Ovary (tissue), 9 donors: ENCODE measurements around the gene DESI2. TPM values are rescaled to one million over a fixed set of nuclear protein-coding genes. Genes with fewer than 3 reads are reported as not detected.

ENCODE experiments used
- DNase-seq, 5 donors: peaks; one replicate each; pipeline ENCODE4 v3.0.0-alpha.2; 2019 to 2020
- H3K27ac ChIP-seq, 2 donors: fragments of 200-600 bp; one replicate each; pipeline versions ENCODE4 v1.5.1 to v1.8.0; 2019 to 2022
- H3K27me3 ChIP-seq: fragments of 200-600 bp; one replicate; pipeline ENCODE4 v1.8.0; 2022
- H3K36me3 ChIP-seq: fragments of 200-600 bp; sonication (generic); one replicate; pipeline ENCODE4 v1.5.1; 2019
- H3K4me1 ChIP-seq: one replicate; pipeline ENCODE4 v1.8.1; 2013; ENCODE audit warnings: mild to moderate bottlenecking, moderate library complexity; ENCODE audit not compliant: insufficient read depth
- H3K4me3 ChIP-seq: fragments of 200-600 bp; sonication (generic); one replicate; pipeline ENCODE4 v1.5.1; 2017
- H3K9me3 ChIP-seq, 2 donors: fragments of 200-600 bp in 1 of 2; sonication (generic) in 1 of 2; one replicate each; pipeline versions ENCODE4 v1.5.1 to v1.8.1; 2013 to 2019; ENCODE audit warnings: mild to moderate bottlenecking in 1 of 2, moderate library complexity in 1 of 2
- EP300 ChIP-seq: sonication (generic); formaldehyde crosslinking; IDR thresholded peaks from one replicate; pipeline ENCODE4 v1.6.1; 2017; ENCODE audit warnings: antibody characterized with exemption
- POLR2A ChIP-seq: fragments of 450-650 bp; IDR thresholded peaks from one replicate; pipeline ENCODE4 v1.6.1; 2017; ENCODE audit warnings: antibody characterized with exemption, mild to moderate bottlenecking, moderate library complexity
- WGBS, 3 donors: extraction: QIAGEN DNeasy Blood & Tissue Kit in 1 of 3; methylation state at CpG; one replicate each; pipeline versions ENCODE4 v1.1.5 to v1.1.7; 2013 to 2017; 5-methylcytosine and 5-hydroxymethylcytosine counted together
- intact Hi-C, 4 donors: fragments of 100-400 bp; cut with DNase I; formaldehyde crosslinking; loops; one replicate each; pipeline versions ENCODE4 v1.11.0 to v1.15.1; 2022 to 2023
- polyA plus RNA-seq, 2 donors: library from polyadenylated mRNA; stranded (reverse); fragments of 200-250 nt in 1 of 2; fragments of 350-450 nt in 1 of 2; fragmentation: Illumina TruSeq in 1 of 2; extraction: RNeasy Lipid Tissue Mini Kit (QIAGEN cat#74804) in 1 of 2; gene quantifications; one replicate each; pipeline ENCODE4 v1.2.3, GENCODE V29; 2013 to 2014
- total RNA-seq, 7 donors: library from RNA; depleted of rRNA in 2 of 7; stranded (reverse); fragments of >200 nt in 2 of 7; fragmentation: NEBNext Ultra II Directional in 3 of 7; extraction: Animal tissue kit (Norgen Biotek cat#: 25700) in 3 of 7; gene quantifications; one replicate each; pipeline versions ENCODE4 v1.1.0 to v1.2.4, GENCODE V29; 2016 to 2023
- TF ChIP-seq, protein P1 (sequence below), 3 donors: fragments of 450-650 bp in 2 of 3; fragments of 200-600 bp in 1 of 3; IDR thresholded peaks; one replicate each; pipeline versions ENCODE4 v1.5.1 to v1.8.0; 2016 to 2022; ENCODE audit warnings: antibody characterized with exemption in 3 of 3, mild to moderate bottlenecking in 1 of 3
- donor health status: DM: no; HTN: no; CAD: no; lungs with moderate emphysema.
- donor health status: DM: no; HTN: no; CAD: no.
- donor health status: Bipolar disorder and iron deficiency.
- donor health status: DM: yes; HTN: yes; CAD: no.
- donor health status: DM: no; HTN: no; CAD: no.
- donor health status: DM: yes; HTN: yes; CAD: no.

The DESI2 gene
- total and polyA plus RNA-seq, 9 donors, result 12.5 to 33.4 (median 23.4) TPM

DNA sequence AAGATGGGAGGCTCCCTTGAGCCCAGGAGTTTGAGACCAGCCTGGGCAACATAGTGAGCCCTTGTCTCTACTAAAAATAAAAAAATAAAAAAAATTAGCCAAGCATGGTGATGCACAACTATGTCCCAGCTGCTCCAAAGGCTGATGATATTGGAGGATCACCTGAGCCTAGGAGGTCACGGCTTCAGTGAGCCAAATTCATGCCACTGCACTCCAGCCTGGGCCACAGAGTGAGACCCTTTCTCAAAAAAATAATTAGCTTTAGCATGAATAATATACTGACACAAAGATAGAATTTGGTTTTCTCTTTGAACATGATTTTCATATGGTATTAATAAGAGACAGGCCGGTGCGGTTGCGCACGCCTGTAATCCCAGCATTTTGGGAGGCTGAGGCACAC is 88.8 kb downstream of the DESI2 start:
- Histone ChIP-seq H3K27ac (no peak overlapping the region), H3K4me1 (no peaks in the 10 kb centered on the region), H3K4me3 (no peak overlapping the region), H3K36me3 (no peaks in the 10 kb centered on the region), H3K27me3 (no peaks in the 10 kb centered on the region), H3K9me3 (no peaks in the 10 kb centered on the region)
- DNase-seq, result no peak
- intact Hi-C loops, result no loop called here
- 89 to 97% (median 90%) methylated on average over 5 of the region's 5 CpGs for WGBS, 3 donors
- TF ChIP-seq, protein P1, sequence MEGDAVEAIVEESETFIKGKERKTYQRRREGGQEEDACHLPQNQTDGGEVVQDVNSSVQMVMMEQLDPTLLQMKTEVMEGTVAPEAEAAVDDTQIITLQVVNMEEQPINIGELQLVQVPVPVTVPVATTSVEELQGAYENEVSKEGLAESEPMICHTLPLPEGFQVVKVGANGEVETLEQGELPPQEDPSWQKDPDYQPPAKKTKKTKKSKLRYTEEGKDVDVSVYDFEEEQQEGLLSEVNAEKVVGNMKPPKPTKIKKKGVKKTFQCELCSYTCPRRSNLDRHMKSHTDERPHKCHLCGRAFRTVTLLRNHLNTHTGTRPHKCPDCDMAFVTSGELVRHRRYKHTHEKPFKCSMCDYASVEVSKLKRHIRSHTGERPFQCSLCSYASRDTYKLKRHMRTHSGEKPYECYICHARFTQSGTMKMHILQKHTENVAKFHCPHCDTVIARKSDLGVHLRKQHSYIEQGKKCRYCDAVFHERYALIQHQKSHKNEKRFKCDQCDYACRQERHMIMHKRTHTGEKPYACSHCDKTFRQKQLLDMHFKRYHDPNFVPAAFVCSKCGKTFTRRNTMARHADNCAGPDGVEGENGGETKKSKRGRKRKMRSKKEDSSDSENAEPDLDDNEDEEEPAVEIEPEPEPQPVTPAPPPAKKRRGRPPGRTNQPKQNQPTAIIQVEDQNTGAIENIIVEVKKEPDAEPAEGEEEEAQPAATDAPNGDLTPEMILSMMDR (IDR thresholded peaks at IDR 0.05), result no peak
- TF ChIP-seq EP300 (no peak), POLR2A (no peak)

DNA sequence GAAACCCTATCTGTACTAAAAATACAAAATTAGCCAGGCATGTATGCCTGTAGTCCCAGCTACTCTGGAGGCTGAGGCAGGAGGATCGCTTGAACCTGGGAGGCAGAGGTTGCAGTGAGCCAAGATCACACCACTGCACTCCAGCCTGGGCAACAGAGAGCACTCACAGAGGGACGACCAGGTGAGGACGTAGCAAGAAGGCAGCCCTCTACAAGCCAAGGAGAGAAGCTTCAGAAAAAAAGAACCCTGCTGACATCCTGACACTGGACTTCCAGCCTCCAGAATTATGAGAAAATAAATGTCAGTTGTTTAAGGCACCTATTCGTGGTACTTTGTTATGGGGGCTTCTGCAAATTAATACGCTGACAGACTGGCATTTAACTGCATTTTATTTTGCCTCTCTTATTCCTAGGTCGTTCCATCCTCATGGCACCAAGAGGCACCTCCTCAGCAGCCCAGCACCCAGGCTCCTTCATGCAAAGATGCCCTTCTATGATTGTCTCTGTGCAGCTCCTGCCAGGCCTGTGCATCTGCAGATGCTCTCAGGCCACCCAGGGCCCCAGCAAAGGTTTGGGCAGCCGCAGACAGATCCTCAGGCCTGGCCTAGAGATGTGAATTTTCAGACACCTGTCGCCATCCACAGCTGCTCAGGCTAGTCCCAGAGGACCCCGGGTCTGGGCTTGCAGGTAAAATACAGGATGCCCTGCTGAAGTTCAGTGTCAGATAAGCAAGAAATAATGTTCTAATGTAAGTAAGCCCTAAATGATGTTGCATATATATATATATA is 96.5 kb downstream of the DESI2 start:
- DNase-seq, result no peak
- no peaks in the 10 kb centered on the region for H3K9me3 ChIP-seq
- no peaks in the 10 kb centered on the region for H3K4me1 ChIP-seq
- 94 to 96% (median 96%) methylated on average over 9 of the region's 9 CpGs for WGBS, 3 donors
- no peak for TF ChIP-seq EP300
- TF ChIP-seq POLR2A, result no peak
- TF ChIP-seq, protein P1 (IDR thresholded peaks at IDR 0.05), result no peak
- no peaks in the 10 kb centered on the region for H3K36me3 ChIP-seq
- no peaks in the 10 kb centered on the region for H3K27me3 ChIP-seq
- H3K27ac ChIP-seq, result no peak overlapping the region
- H3K4me3 ChIP-seq, result no peak overlapping the region
- intact Hi-C loops, result no loop called here

- intact Hi-C loops, result no loop called here
- WGBS, 3 donors, result 77 to 78% (median 78%) methylated on average over 13 of the region's 13 CpGs
- DNase-seq, result no peak
- Histone ChIP-seq H3K36me3 (no peaks in the 10 kb centered on the region), H3K4me1 (no peaks in the 10 kb centered on the region), H3K4me3 (no peak overlapping the region), H3K27me3 (no peaks in the 10 kb centered on the region), H3K27ac (no peak overlapping the region), H3K9me3 (no peaks in the 10 kb centered on the region)
- TF ChIP-seq EP300 (no peak), POLR2A (no peak)
- TF ChIP-seq, protein P1 (IDR thresholded peaks at IDR 0.05), result no peak
These were observed 98.5 kb downstream of the DESI2 start for GRCh38 chr1:244751271-244751895.

GRCh38 chr1:244755673-244756072 is 102.7 kb downstream of the DESI2 start:
- intact Hi-C loops, result loop anchor here in 1 of 4 donors (2.0 kb wide), 1 partner anchor 127 kb away; no protein-coding TSS in a partner anchor
- no peaks in the 10 kb centered on the region for H3K27me3 ChIP-seq
- no peak for DNase-seq
- WGBS, 3 donors, result 97 to 99% (median 98%) methylated on average over 7 of the region's 7 CpGs
- H3K36me3 ChIP-seq, result no peaks in the 10 kb centered on the region
- H3K9me3 ChIP-seq, result no peaks in the 10 kb centered on the region
- no peak overlapping the region for H3K4me3 ChIP-seq
- TF ChIP-seq POLR2A (no peak), EP300 (no peak)
- TF ChIP-seq, protein P1 (IDR thresholded peaks at IDR 0.05), result no peak
- H3K4me1 ChIP-seq, result peaks cover 8% of the 10 kb centered on the region
- H3K27ac ChIP-seq, result no peak overlapping the region
